ENCODE measurements around the gene FLT3LG. TPM values are rescaled to one million over a fixed set of nuclear protein-coding genes. Genes with fewer than 3 reads are reported as not detected.
A peak's percentile ranks its signal among the peaks of the same experiment; 100 is the strongest.

Gene FLT3LG
- total RNA-seq, 1 donor from 2014 or later: 1.4 TPM

DNA sequence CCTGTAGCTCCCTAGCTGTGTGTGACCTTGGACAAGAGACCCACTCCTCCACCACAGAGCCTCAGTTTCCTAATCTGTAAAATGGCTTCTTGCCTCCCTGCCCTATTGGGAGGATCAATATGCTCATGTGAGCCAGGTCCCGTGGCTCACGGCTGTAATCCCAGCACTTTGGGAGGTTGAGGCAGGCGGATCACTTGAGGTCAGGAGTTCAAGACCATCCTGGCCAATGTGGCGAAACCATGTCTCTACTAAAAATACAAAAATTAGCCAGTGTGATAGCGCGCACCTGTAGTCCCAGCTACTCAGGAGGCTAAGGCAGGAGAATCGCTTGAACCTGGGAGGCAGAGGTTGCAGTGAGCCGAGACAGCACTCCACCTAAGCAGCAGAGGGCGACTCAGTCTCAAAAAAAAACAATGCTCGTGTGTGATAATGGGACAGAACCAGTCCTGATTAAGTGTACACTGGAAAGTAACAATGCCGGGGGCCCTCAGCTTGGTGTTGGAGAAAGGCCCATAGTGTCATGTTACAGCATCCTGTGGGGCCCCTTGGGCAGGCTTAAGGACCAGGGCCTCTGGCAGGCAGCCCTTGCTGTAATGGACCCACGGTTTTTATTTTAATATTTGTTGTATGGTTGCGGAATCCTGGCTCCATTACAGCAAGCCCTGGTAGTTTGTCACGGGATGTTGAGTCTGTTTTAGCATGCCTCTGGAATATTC lies 29.0 kb downstream of the FLT3LG start:
- peaks cover 8% of the 10 kb centered on the region for H3K36me3 Mint-ChIP-seq (ENCODE audit: low read depth, unreplicated experiment)
- H3K27ac Mint-ChIP-seq (ENCODE audit: unreplicated experiment): no peak overlapping the region
- TF ChIP-seq, protein P1, sequence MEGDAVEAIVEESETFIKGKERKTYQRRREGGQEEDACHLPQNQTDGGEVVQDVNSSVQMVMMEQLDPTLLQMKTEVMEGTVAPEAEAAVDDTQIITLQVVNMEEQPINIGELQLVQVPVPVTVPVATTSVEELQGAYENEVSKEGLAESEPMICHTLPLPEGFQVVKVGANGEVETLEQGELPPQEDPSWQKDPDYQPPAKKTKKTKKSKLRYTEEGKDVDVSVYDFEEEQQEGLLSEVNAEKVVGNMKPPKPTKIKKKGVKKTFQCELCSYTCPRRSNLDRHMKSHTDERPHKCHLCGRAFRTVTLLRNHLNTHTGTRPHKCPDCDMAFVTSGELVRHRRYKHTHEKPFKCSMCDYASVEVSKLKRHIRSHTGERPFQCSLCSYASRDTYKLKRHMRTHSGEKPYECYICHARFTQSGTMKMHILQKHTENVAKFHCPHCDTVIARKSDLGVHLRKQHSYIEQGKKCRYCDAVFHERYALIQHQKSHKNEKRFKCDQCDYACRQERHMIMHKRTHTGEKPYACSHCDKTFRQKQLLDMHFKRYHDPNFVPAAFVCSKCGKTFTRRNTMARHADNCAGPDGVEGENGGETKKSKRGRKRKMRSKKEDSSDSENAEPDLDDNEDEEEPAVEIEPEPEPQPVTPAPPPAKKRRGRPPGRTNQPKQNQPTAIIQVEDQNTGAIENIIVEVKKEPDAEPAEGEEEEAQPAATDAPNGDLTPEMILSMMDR (IDR thresholded peaks at IDR 0.05; ENCODE audit: unreplicated experiment): peak; percentile 25
- H3K4me1 Mint-ChIP-seq (ENCODE audit: unreplicated experiment): peaks cover 18% of the 10 kb centered on the region
- no peak overlapping the region for H3K4me3 Mint-ChIP-seq (ENCODE audit: unreplicated experiment)
- H3K27me3 Mint-ChIP-seq (ENCODE audit: unreplicated experiment): peaks cover 3% of the 10 kb centered on the region
- peak; percentile 35 for DNase-seq (ENCODE audit: low spot score)
- no peaks in the 10 kb centered on the region for H3K9me3 Mint-ChIP-seq (ENCODE audit: unreplicated experiment)

DNA sequence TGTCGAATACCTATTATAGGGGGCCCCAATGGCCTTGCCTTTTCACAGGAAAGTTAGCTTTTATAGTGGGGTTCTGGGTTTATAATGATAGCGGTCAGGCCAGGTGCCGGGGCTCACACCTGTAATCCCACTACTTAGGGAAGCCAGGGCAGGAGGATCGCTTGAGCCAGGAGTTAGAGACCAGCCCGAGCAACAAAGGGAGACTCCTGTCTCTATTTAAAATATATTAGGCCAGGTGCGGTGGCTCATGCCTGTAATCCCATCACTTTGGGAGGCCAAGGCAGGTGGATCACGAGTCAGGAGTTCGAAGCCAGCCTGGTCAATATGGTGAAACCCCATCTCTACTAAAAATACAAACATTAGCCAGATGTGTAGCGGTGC lies 29.6 kb downstream of the FLT3LG start:
- Mint-ChIP-seq H3K27ac (ENCODE audit: unreplicated experiment) (no peak overlapping the region), H3K4me1 (ENCODE audit: unreplicated experiment) (peaks cover 20% of the 10 kb centered on the region), H3K9me3 (ENCODE audit: unreplicated experiment) (no peaks in the 10 kb centered on the region)

DNA sequence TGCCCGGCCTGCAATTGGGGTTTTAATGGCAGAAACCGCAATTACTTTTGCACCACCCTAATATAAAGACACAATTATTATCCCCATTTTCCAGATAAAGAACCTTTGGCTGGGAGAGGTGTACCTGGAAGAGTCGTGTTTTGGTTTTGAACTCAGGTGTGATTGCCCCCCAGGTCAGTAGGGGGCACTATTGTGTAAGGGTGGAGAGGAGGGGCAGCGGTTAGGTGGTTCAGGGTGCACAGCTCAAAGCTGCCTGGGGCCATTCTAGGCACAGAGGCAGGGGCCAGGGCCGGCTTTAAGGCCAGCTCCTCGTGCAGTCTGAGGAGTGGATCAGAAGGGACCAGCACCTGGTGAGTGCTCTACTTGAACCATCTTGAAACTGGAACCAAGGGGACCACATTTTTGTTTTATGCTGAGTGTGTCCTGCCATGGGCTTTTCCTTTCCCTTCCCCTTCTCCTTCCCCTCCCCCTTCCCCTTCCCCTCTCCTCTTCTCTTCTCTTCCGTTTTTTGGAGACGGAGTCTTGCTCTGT lies 32.6 kb downstream of the FLT3LG start:
- Mint-ChIP-seq H3K9me3 (ENCODE audit: unreplicated experiment) (no peaks in the 10 kb centered on the region), H3K27me3 (ENCODE audit: unreplicated experiment) (peaks cover 4% of the 10 kb centered on the region), H3K4me1 (ENCODE audit: unreplicated experiment) (peaks cover 11% of the 10 kb centered on the region), H3K36me3 (ENCODE audit: low read depth, unreplicated experiment) (no peaks in the 10 kb centered on the region), H3K27ac (ENCODE audit: unreplicated experiment) (no peak overlapping the region), H3K4me3 (ENCODE audit: unreplicated experiment) (no peak overlapping the region)
- TF ChIP-seq, protein P1 (IDR thresholded peaks at IDR 0.05; ENCODE audit: unreplicated experiment): peak; percentile 89
- peak; percentile 75 for DNase-seq (ENCODE audit: low spot score)

More for the DNA sequence above, 29.6 kb downstream of the FLT3LG start:
- H3K36me3 Mint-ChIP-seq (ENCODE audit: low read depth, unreplicated experiment): peaks cover 8% of the 10 kb centered on the region
- peaks cover 4% of the 10 kb centered on the region for H3K27me3 Mint-ChIP-seq (ENCODE audit: unreplicated experiment)
- TF ChIP-seq, protein P1 (IDR thresholded peaks at IDR 0.05; ENCODE audit: unreplicated experiment): no peak
- H3K4me3 Mint-ChIP-seq (ENCODE audit: unreplicated experiment): no peak overlapping the region
- no peak for DNase-seq (ENCODE audit: low spot score)

DNA sequence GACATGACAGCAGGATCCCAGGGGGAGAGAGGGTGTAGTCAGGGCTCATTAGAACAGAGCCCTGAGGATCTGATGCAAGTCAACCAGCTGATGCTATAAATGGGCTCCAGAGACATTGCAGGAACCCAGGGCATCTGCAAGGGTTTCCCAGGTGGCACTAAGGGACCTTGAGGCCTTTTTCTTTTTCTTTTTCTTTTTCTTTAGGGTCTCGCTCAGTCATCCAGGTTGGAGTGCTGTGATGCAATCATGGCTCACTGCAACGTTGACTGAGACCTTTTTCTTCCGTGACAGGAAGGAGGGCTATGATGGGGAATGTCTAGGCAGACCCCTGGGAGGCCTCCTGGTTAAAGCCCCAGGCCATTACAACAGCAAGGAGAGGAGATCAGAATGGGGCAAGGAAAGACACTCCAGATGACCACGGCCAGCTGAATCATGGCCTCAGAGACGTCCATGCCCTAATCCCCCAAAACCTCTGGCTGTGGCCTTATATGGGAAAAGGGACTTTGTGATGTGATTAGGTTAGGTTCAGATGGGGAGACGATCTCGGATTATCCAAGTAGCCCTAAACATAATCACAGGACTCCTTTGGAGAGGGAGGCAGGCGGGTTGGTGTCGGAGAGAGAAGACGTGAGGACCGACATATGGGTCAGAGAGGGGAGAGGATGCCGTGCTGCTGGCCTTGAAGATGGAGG lies 33.9 kb downstream of the FLT3LG start:
- Mint-ChIP-seq H3K36me3 (ENCODE audit: low read depth, unreplicated experiment) (peaks cover 4% of the 10 kb centered on the region), H3K9me3 (ENCODE audit: unreplicated experiment) (no peaks in the 10 kb centered on the region), H3K4me3 (ENCODE audit: unreplicated experiment) (peak overlapping the region; percentile 17), H3K4me1 (ENCODE audit: unreplicated experiment) (peaks cover 20% of the 10 kb centered on the region), H3K27me3 (ENCODE audit: unreplicated experiment) (peaks cover 8% of the 10 kb centered on the region), H3K27ac (ENCODE audit: unreplicated experiment) (no peak overlapping the region)
- TF ChIP-seq, protein P1 (IDR thresholded peaks at IDR 0.05; ENCODE audit: unreplicated experiment): no peak
- DNase-seq (ENCODE audit: low spot score): no peak

Data from endothelial cell (in vitro differentiated cells).